CD4-positive, CD25-positive, alpha-beta regulatory T cell (primary cell): ENCODE data around the gene TOGARAM2. TPM values are rescaled to one million over a fixed set of nuclear protein-coding genes. Genes with fewer than 3 reads are reported as not detected.

ENCODE experiments used
- ATAC-seq, 2 donors: fragments of 150-1000 bp; cut with Tn5 transposase; one replicate each; pipeline ENCODE4 v1.10.0; 2021; ENCODE audit warnings: low read depth in 2 of 2, moderate number of reproducible peaks in 2 of 2, moderate library complexity in 1 of 2
- DNase-seq, 3 donors: peaks; one replicate each; pipeline versions ENCODE4 v3.0.0 to v3.0.0-alpha.2; 2012 to 2022; ENCODE audit warnings: mixed read lengths in 1 of 3
- H3K27ac ChIP-seq: one replicate; pipeline ENCODE4 v1.7.0; 2013; ENCODE audit warnings: mild to moderate bottlenecking, low read length; ENCODE audit not compliant: insufficient read depth, poor library complexity, severe bottlenecking
- H3K27me3 ChIP-seq: one replicate; pipeline ENCODE4 v1.7.0; 2013; ENCODE audit warnings: low read length; ENCODE audit not compliant: control insufficient read depth, insufficient read depth
- H3K36me3 ChIP-seq: one replicate; pipeline ENCODE4 v1.7.0; 2013; ENCODE audit warnings: mild to moderate bottlenecking, low read length, moderate library complexity; ENCODE audit not compliant: control insufficient read depth, insufficient read depth
- H3K4me1 ChIP-seq: 2 replicates; pipeline ENCODE4 v1.7.0; 2013; ENCODE audit warnings: mild to moderate bottlenecking, low read length; ENCODE audit not compliant: insufficient read depth, control insufficient read depth, poor library complexity, severe bottlenecking
- H3K4me3 ChIP-seq: one replicate; pipeline ENCODE4 v1.7.0; 2013; ENCODE audit warnings: low read depth, mild to moderate bottlenecking, low read length, moderate library complexity
- H3K9me3 ChIP-seq, 2 experiments: 1 replicate in 1 of 2; 2 replicates in 1 of 2; pipeline ENCODE4 v1.7.0; 2013; ENCODE audit warnings: low read length in 2 of 2, mild to moderate bottlenecking in 1 of 2, moderate library complexity in 1 of 2; ENCODE audit not compliant: control insufficient read depth in 2 of 2
- H3K27ac Mint-ChIP-seq, 3 donors: one replicate each; pipeline ENCODE4 v1.8.0; 2020 to 2022; ENCODE audit warnings: mild to moderate bottlenecking in 3 of 3, mixed read lengths in 3 of 3, moderate library complexity in 2 of 3
- H3K27me3 Mint-ChIP-seq: one replicate; pipeline ENCODE4 v1.8.0; 2022; ENCODE audit warnings: mild to moderate bottlenecking, mixed read lengths
- H3K36me3 Mint-ChIP-seq: one replicate; pipeline ENCODE4 v1.8.0; 2020; ENCODE audit warnings: mixed read lengths
- H3K4me1 Mint-ChIP-seq, 4 donors: one replicate each; pipeline ENCODE4 v1.8.0; 2020 to 2022; ENCODE audit warnings: mixed read lengths in 4 of 4, mild to moderate bottlenecking in 1 of 4
- H3K4me3 Mint-ChIP-seq, 4 donors: one replicate each; pipeline ENCODE4 v1.8.0; 2020 to 2022; ENCODE audit warnings: mild to moderate bottlenecking in 4 of 4, mixed read lengths in 4 of 4, moderate library complexity in 3 of 4
- H3K9me3 Mint-ChIP-seq, 7 donors: one replicate each; pipeline ENCODE4 v1.8.0; 2020 to 2022; ENCODE audit warnings: mixed read lengths in 7 of 7, mild to moderate bottlenecking in 3 of 7, moderate library complexity in 2 of 7
- polyA plus RNA-seq, 4 donors: library from polyadenylated mRNA; unstranded; fragments of 300-500 nt; fragmentation: Illumina TruSeq; gene quantifications; one replicate each; pipeline ENCODE4 v1.2.3, GENCODE V29; 2021
- total RNA-seq: library from RNA; stranded (reverse); gene quantifications from one replicate; pipeline ENCODE4 v1.2.3, GENCODE V29; 2022

TOGARAM2 gene
- total and polyA plus RNA-seq, 5 donors from 2014 or later, result 1.5 to 9.3 (median 2.1) TPM; not detected in 1

GRCh38 chr2:29053670-29054400 is 72.7 kb downstream of the TOGARAM2 start:
- Histone ChIP-seq H3K4me1 (no peaks in the 10 kb centered on the region), H3K4me3 (no peak overlapping the region), H3K27me3 (no peaks in the 10 kb centered on the region), H3K9me3 (no peaks in the 10 kb centered on the region), H3K36me3 (no peaks in the 10 kb centered on the region), H3K27ac (no peak overlapping the region)
- H3K36me3 Mint-ChIP-seq, result no peaks in the 10 kb centered on the region
- no peaks in the 10 kb centered on the region for H3K27me3 Mint-ChIP-seq
- no peak overlapping the region for H3K27ac Mint-ChIP-seq
- H3K4me3 Mint-ChIP-seq, result no peak overlapping the region
- no peaks in the 10 kb centered on the region for H3K4me1 Mint-ChIP-seq
- DNase-seq, result no peak
- H3K9me3 Mint-ChIP-seq, result no peaks in the 10 kb centered on the region
- no peak for ATAC-seq

GRCh38 chr2:29054430-29054829 is 73.3 kb downstream of the TOGARAM2 start:
- Mint-ChIP-seq H3K9me3 (no peaks in the 10 kb centered on the region), H3K4me1 (no peaks in the 10 kb centered on the region), H3K4me3 (no peak overlapping the region), H3K27me3 (no peaks in the 10 kb centered on the region), H3K36me3 (no peaks in the 10 kb centered on the region), H3K27ac (no peak overlapping the region)
- Histone ChIP-seq H3K4me3 (no peak overlapping the region), H3K9me3 (no peaks in the 10 kb centered on the region), H3K4me1 (no peaks in the 10 kb centered on the region), H3K27ac (no peak overlapping the region), H3K27me3 (no peaks in the 10 kb centered on the region), H3K36me3 (no peaks in the 10 kb centered on the region)
- DNase-seq, result no peak
- ATAC-seq, result no peak

GRCh38 chr2:29055601-29056000 is 74.5 kb downstream of the TOGARAM2 start:
- Mint-ChIP-seq H3K27me3 (no peaks in the 10 kb centered on the region), H3K27ac (no peak overlapping the region), H3K4me1 (peaks cover 0 to 2% (median 0%) of the 10 kb centered on the region in 4 donors), H3K4me3 (no peak overlapping the region), H3K36me3 (no peaks in the 10 kb centered on the region), H3K9me3 (no peaks in the 10 kb centered on the region)
- ATAC-seq (no peak), DNase-seq (no peak)
- no peak overlapping the region for H3K27ac ChIP-seq
- H3K4me1 ChIP-seq, result no peaks in the 10 kb centered on the region
- no peaks in the 10 kb centered on the region for H3K36me3 ChIP-seq
- no peak overlapping the region for H3K4me3 ChIP-seq
- no peaks in the 10 kb centered on the region for H3K9me3 ChIP-seq
- H3K27me3 ChIP-seq, result no peaks in the 10 kb centered on the region

GRCh38 chr2:29056452-29056851 is 75.4 kb downstream of the TOGARAM2 start:
- Histone ChIP-seq H3K4me1 (no peaks in the 10 kb centered on the region), H3K27ac (no peak overlapping the region), H3K36me3 (no peaks in the 10 kb centered on the region), H3K9me3 (no peaks in the 10 kb centered on the region), H3K4me3 (no peak overlapping the region), H3K27me3 (no peaks in the 10 kb centered on the region)
- Mint-ChIP-seq H3K4me1 (peaks cover 0 to 2% (median 0%) of the 10 kb centered on the region in 4 donors), H3K9me3 (no peaks in the 10 kb centered on the region), H3K27ac (no peak overlapping the region), H3K4me3 (no peak overlapping the region), H3K27me3 (no peaks in the 10 kb centered on the region), H3K36me3 (no peaks in the 10 kb centered on the region)
- DNase-seq (no peak), ATAC-seq (no peak)

- DNase-seq (no peak), ATAC-seq (no peak)
- Mint-ChIP-seq H3K27ac (no peak overlapping the region), H3K4me3 (no peak overlapping the region), H3K4me1 (peaks cover 0 to 2% (median 0%) of the 10 kb centered on the region in 4 donors), H3K27me3 (no peaks in the 10 kb centered on the region), H3K36me3 (no peaks in the 10 kb centered on the region), H3K9me3 (no peaks in the 10 kb centered on the region)
- no peak overlapping the region for H3K4me3 ChIP-seq
- H3K36me3 ChIP-seq, result no peaks in the 10 kb centered on the region
- no peak overlapping the region for H3K27ac ChIP-seq
- no peaks in the 10 kb centered on the region for H3K4me1 ChIP-seq
- H3K27me3 ChIP-seq, result no peaks in the 10 kb centered on the region
- no peaks in the 10 kb centered on the region for H3K9me3 ChIP-seq
These were observed 75.9 kb downstream of the TOGARAM2 start for GRCh38 chr2:29057006-29057405.

GRCh38 chr2:29059624-29060023 is 78.5 kb downstream of the TOGARAM2 start:
- peak overlapping the region in 1 of 3 donors; percentile 11 for H3K27ac Mint-ChIP-seq

GRCh38 chr2:29060441-29060840 is 79.3 kb downstream of the TOGARAM2 start:
- no peaks in the 10 kb centered on the region for H3K9me3 Mint-ChIP-seq
- no peak overlapping the region for H3K4me3 Mint-ChIP-seq
- Histone ChIP-seq H3K36me3 (no peaks in the 10 kb centered on the region), H3K27ac (no peak overlapping the region), H3K9me3 (no peaks in the 10 kb centered on the region), H3K27me3 (no peaks in the 10 kb centered on the region), H3K4me1 (no peaks in the 10 kb centered on the region), H3K4me3 (no peak overlapping the region)
- peak overlapping the region in 1 of 3 donors; percentile 11 for H3K27ac Mint-ChIP-seq
- H3K36me3 Mint-ChIP-seq, result no peaks in the 10 kb centered on the region
- no peaks in the 10 kb centered on the region for H3K27me3 Mint-ChIP-seq
- DNase-seq (no peak), ATAC-seq (no peak)
- peaks cover 0 to 2% (median 0%) of the 10 kb centered on the region in 4 donors for H3K4me1 Mint-ChIP-seq

More at GRCh38 chr2:29059624-29060023, 78.5 kb downstream of the TOGARAM2 start:
- Mint-ChIP-seq H3K9me3 (no peaks in the 10 kb centered on the region), H3K27me3 (no peaks in the 10 kb centered on the region), H3K4me1 (peaks cover 0 to 2% (median 0%) of the 10 kb centered on the region in 4 donors), H3K4me3 (no peak overlapping the region), H3K36me3 (no peaks in the 10 kb centered on the region)
- no peaks in the 10 kb centered on the region for H3K27me3 ChIP-seq
- H3K36me3 ChIP-seq, result no peaks in the 10 kb centered on the region
- H3K9me3 ChIP-seq, result no peaks in the 10 kb centered on the region
- DNase-seq, result no peak
- no peak overlapping the region for H3K27ac ChIP-seq
- no peak overlapping the region for H3K4me3 ChIP-seq
- H3K4me1 ChIP-seq, result no peaks in the 10 kb centered on the region
- ATAC-seq, result no peak

GRCh38 chr2:29061176-29061575 is 80.1 kb downstream of the TOGARAM2 start:
- ATAC-seq (no peak), DNase-seq (no peak)
- no peak overlapping the region for H3K4me3 Mint-ChIP-seq
- Histone ChIP-seq H3K27ac (no peak overlapping the region), H3K36me3 (no peaks in the 10 kb centered on the region), H3K4me3 (no peak overlapping the region), H3K27me3 (no peaks in the 10 kb centered on the region), H3K9me3 (no peaks in the 10 kb centered on the region), H3K4me1 (no peaks in the 10 kb centered on the region)
- H3K36me3 Mint-ChIP-seq, result no peaks in the 10 kb centered on the region
- no peaks in the 10 kb centered on the region for H3K27me3 Mint-ChIP-seq
- no peaks in the 10 kb centered on the region for H3K9me3 Mint-ChIP-seq
- H3K27ac Mint-ChIP-seq, result no peak overlapping the region
- H3K4me1 Mint-ChIP-seq, result peaks cover 0 to 2% (median 0%) of the 10 kb centered on the region in 4 donors
